GM12878 (cell line): Measurements from ENCODE around the gene GPALPP1.

ENCODE experiments used
- CTCF ChIP-seq, 3 experiments: IDR thresholded peaks in 2 of 3; conservative IDR thresholded peaks in 1 of 3; 2 replicates each; pipeline ENCODE4 v1.5.1; 2011; ENCODE audit warnings: low read depth in 3 of 3, low read length in 3 of 3, mild to moderate bottlenecking in 3 of 3, control low read depth in 2 of 3, moderate library complexity in 2 of 3, inconsistent platforms in 1 of 3, mixed read lengths in 1 of 3; ENCODE audit not compliant: control insufficient read depth in 2 of 3, insufficient read depth in 1 of 3; ENCODE audit errors: extremely low read depth in 1 of 3
- EGR1 ChIP-seq, 2 experiments: IDR thresholded peaks; 1 replicate in 1 of 2; 2 replicates in 1 of 2; pipeline ENCODE4 v1.6.1; 2011 to 2012; ENCODE audit warnings: low read depth in 2 of 2, low read length in 2 of 2, borderline replicate concordance in 1 of 2, mild to moderate bottlenecking in 1 of 2, moderate library complexity in 1 of 2
- JUNB ChIP-seq: IDR thresholded peaks from 2 replicates; pipeline ENCODE4 v1.6.1; 2016; ENCODE audit warnings: antibody characterized with exemption, mild to moderate bottlenecking
- ZNF274 ChIP-seq: IDR thresholded peaks from one replicate; pipeline ENCODE4 v1.8.0; 2011; ENCODE audit not compliant: insufficient read length, insufficient read depth

GRCh38 chr13:45060062-45060461, 70.7 kb downstream of the GPALPP1 start:
- no peak for TF ChIP-seq JUNB
- TF ChIP-seq EGR1 (IDR thresholded peaks at IDR 0.05; ENCODE audit: borderline replicate concordance in 1 of 2, low read depth in 2 of 2, low read length in 2 of 2), result no peak
- TF ChIP-seq ZNF274, result no peak
- no peak for TF ChIP-seq CTCF (IDR thresholded peaks at IDR 0.05 in 2 of 3, conservative IDR thresholded peaks at IDR 0.05 in 1 of 3; ENCODE audit: control insufficient read depth in 2 of 3, extremely low read depth in 1 of 3, insufficient read depth in 1 of 3, low read depth in 3 of 3, low read length in 3 of 3)
